ENCODE measurements around the gene C16orf74. TPM values are rescaled to one million over a fixed set of nuclear protein-coding genes. Genes with fewer than 3 reads are reported as not detected.

The C16orf74 gene
- total and polyA plus RNA-seq, 8 donors: 1.3 to 17.5 (median 11.9) TPM

DNA sequence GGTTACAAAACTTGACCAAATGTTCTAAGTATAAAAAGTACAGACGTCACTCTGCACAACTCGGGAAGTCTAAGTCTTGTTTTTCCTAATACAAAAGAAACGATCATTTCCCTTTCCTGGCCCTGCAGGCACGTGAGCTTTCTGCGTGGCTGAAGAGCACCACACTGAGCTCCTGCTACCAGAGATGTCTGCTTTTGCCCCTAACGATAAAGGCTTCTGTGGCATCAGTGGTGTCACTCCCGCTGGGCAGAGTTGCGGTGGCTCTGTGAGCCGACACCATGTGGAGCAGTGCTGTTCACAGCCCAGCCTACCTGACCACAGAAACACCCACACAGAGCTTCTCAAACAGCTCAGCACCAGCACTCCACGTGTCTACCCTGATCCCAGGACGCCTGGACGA, 28.0 kb upstream of the C16orf74 start:
- no peak for ATAC-seq
- Histone ChIP-seq H3K27me3 (no peaks in the 10 kb centered on the region), H3K27ac (no peak overlapping the region), H3K9me3 (no peaks in the 10 kb centered on the region), H3K36me3 (peaks cover 0 to 79% of the 10 kb centered on the region in 2 donors), H3K4me3 (no peak overlapping the region), H3K4me1 (peaks cover 3 to 23% of the 10 kb centered on the region in 2 donors)
- DNase-seq: no peak
- intact Hi-C loops (cut with DNase I): no loop called here
- no peak for TF ChIP-seq CTCF (IDR thresholded peaks at IDR 0.05)

DNA sequence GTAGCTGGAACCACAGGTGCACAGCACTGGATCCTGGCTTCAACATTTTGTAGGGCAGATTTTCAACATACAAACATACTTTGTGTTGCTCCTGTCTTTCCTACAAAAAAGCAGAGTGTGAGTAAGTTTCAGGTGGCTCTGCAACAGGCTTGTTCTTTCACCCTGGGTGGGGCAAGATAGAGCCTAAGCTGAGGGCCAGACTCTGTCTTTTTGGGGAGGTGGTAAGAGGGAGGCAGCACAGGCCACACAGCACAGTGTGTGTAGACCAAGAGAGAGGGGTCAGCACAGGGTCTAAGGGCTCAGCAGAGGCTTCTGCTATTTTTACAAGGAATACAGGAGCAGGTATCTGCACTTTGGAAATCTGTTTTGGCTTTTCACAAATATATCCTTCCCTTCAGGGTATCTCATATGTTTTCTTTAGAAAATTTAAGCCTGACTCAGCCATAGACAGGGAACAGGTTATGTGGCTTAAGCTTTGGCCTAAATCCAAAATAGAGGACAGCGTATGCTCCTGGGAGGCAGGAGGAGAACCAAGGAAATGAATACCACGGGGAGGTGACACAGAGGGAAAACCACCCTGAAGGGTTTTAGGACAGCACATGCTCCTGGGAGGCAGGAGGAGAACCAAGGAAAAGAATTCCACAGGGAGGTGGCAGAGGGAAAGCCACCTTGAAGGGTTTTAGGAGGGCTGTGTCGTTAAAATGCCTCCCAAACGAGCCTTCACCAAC, 26.9 kb upstream of the C16orf74 start:
- no peaks in the 10 kb centered on the region for H3K9me3 ChIP-seq
- H3K27me3 ChIP-seq: no peaks in the 10 kb centered on the region
- H3K27ac ChIP-seq: no peak overlapping the region
- H3K4me1 ChIP-seq: peaks cover 3 to 19% of the 10 kb centered on the region in 2 donors
- intact Hi-C loops (cut with DNase I): no loop called here
- no peak for TF ChIP-seq CTCF (IDR thresholded peaks at IDR 0.05)
- H3K36me3 ChIP-seq: peaks cover 0 to 72% of the 10 kb centered on the region in 2 donors
- DNase-seq (no peak), ATAC-seq (no peak)
- H3K4me3 ChIP-seq: no peak overlapping the region

- Histone ChIP-seq H3K27ac (no peak overlapping the region), H3K4me3 (no peak overlapping the region), H3K9me3 (no peaks in the 10 kb centered on the region), H3K4me1 (peaks cover 0 to 8% of the 10 kb centered on the region in 2 donors), H3K36me3 (peaks cover 0 to 59% of the 10 kb centered on the region in 2 donors), H3K27me3 (no peaks in the 10 kb centered on the region)
- no peak for TF ChIP-seq CTCF (IDR thresholded peaks at IDR 0.05)
- no peak for ATAC-seq
- intact Hi-C loops (cut with DNase I): no loop called here
- DNase-seq: no peak
Measured at GRCh38 chr16:85774811-85775210, 23.9 kb upstream of the C16orf74 start.

DNA sequence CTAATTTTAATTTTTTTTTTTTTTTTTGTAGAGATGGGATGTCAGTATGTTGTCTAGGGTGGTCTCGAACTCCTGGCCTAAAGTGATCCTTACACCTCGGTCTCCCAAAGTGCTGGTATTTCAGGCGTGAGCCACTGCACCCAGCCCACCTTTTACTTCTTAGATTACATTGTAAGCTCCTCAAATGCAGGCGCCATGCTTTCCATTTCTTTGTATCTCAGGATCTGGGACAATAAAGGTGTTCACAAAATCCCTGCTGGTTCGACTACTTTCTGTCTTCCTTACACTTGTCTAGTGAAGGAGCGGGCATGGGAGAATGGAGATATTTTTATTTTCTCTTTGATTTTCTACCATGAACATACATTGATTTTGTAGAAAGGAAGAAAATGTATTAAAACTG, 23.2 kb upstream of the C16orf74 start:
- peaks cover 0 to 8% of the 10 kb centered on the region in 2 donors for H3K4me1 ChIP-seq
- no peak overlapping the region for H3K27ac ChIP-seq
- no peak overlapping the region for H3K4me3 ChIP-seq
- intact Hi-C loops (cut with DNase I): no loop called here
- H3K36me3 ChIP-seq: peaks cover 0 to 52% of the 10 kb centered on the region in 2 donors
- no peak for TF ChIP-seq CTCF (IDR thresholded peaks at IDR 0.05)
- H3K9me3 ChIP-seq: no peaks in the 10 kb centered on the region
- no peaks in the 10 kb centered on the region for H3K27me3 ChIP-seq
- no peak for DNase-seq
- no peak for ATAC-seq

- Histone ChIP-seq H3K9me3 (no peaks in the 10 kb centered on the region), H3K4me1 (no peaks in the 10 kb centered on the region), H3K27ac (no peak overlapping the region), H3K27me3 (no peaks in the 10 kb centered on the region), H3K4me3 (no peak overlapping the region), H3K36me3 (peaks cover 0 to 41% of the 10 kb centered on the region in 2 donors)
- DNase-seq (no peak), ATAC-seq (no peak)
- intact Hi-C loops (cut with DNase I): no loop called here
- TF ChIP-seq CTCF (IDR thresholded peaks at IDR 0.05): no peak
Measured at GRCh38 chr16:85773044-85773443, 22.1 kb upstream of the C16orf74 start.
